Right kidney (tissue), 1 donor: ENCODE results near the gene UNC13B.

Experiments
- DNase-seq: peaks from one replicate; pipeline ENCODE4 v3.0.0-alpha.2; 2016

Gene UNC13B

DNA sequence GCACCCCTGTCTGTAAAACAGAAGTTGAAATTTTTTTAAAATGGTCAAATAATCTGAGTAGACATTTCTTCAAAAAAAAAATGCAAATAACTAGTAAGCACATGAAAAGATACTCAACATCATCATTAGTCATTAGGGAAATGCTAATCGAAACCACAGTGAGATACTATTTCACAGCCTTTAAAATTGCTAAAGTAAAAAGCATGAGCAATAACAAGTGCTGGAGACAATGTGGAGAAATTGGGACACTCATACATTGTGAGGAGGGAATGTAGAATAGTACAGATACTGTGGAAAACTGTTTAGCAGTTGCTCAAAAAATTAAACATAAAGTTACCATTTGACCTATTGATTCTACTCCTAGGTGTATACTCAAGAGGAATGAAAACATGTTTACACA, 269.7 kb downstream of the UNC13B start:
- no peak for DNase-seq

DNA sequence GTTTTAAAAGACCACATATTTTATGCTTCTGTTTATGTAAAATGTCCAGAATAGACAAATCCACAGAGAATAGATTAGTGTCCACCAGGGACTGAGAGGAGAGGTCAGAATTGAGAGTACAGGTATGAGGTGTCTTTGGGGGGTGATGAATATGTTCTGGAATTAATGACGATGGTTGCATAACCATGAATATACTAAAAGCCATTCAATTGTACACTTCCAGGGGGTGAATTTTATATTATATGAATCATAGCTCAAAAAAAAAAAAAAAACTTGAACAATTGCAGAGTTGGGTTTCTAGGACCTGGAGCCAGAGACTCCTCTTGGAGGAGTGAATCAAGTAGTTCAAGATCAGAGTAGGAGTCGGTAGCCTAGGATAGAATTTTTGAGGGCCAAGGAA, 270.3 kb downstream of the UNC13B start:
- no peak for DNase-seq

DNA sequence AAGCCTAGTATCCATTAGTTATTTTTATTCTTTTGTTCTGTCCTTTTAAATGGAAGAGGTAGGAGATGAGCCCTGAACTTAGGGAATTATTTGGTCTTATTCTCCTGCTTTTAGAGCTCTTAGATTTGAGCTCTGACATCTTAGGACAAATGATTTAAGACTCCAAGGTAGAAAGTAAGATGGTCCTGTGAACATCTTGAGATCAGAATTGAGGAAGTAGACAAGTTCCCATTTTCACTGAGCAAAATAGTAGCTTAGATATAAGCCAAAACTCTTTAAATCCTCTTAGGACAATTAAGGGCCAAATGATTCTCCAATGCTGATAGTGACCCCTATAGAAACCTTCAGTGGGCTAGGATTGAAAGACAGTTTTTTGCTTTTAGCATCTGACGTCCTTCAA, 275.1 kb downstream of the UNC13B start:
- no peak for DNase-seq

DNA sequence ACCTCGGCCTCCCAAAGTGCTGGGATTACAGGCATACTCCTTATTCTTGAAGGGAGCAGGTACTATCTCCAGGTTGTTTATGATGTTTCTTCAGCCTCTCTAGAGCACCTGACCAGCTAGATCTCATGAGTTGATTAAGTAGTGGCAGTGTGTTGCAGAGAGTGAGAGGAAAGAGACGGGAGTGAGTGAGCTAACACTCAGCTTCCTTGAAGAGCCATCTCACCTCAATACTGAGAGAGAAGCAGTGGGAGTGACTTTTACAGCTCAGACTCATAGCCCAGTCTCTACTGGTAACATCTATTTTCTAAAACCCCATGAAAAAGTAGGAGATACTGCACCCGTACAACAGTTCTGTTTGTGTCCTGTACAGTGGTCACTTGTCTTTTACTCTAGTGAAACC, 284.2 kb downstream of the UNC13B start:
- DNase-seq, result no peak

DNA sequence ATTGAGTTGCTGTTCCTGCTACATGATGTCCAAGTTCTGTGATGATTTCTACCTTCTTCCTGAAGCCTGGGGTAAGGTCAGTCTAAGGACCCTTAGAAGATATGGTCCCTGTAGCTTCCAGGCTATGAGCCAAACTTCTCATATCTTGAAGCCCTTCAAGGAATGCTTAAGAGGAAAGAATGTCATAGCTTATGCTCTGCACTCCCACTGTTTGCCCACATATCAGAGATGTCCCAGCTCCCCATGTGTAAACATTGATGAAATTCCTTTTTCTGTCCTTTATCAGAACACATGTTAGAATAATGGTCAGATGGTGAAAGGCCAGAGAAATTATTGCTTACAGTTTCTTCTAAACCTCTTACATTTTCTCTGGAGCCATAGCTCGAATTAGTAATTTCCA, 286.7 kb downstream of the UNC13B start:
- no peak for DNase-seq

DNA sequence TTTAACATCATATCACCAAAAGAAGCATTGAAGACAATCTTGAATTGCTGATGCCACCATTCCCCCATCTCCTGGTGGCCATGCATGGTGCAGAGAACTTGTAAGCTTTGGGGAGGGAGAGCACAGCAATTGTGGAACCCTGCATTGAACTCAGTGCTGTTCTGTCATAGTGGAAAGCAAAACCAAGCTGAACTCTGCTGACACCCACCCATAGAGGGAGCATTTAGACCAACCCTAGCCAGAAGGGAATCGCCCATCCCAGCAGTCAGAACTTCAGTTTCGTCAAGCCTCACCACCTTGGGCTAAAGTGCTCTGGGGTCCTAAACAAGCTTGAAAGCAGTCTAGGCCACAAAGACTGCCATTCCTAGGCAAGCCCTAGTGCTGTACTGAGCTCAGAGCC, 290.7 kb downstream of the UNC13B start:
- no peak for DNase-seq

DNA sequence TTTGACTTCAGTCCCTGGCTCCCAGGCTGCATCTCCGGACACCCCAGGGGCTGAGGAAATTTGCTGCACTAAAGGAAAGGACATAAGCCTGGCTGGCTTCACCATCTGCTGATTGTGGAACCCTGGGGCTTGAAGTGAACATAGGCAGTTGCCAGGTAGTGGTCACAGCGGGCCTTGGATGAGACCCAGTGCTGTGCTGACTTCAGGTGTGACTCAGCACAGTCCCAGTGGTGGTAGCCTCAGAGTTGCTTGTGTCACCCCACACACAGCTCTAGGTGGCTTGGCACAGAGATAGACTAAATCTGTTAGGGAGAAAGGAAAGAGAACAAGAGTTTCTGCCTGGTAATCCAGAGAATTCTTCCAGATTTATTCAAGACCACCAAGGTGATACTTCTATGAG, 292.0 kb downstream of the UNC13B start:
- no peak for DNase-seq
